ENCODE data around the gene PRKD2. TPM values are rescaled to one million over a fixed set of nuclear protein-coding genes. Genes with fewer than 3 reads are reported as not detected.

PRKD2 gene
- total RNA-seq, 1 donor from 2014 or later: 56.8 TPM

DNA sequence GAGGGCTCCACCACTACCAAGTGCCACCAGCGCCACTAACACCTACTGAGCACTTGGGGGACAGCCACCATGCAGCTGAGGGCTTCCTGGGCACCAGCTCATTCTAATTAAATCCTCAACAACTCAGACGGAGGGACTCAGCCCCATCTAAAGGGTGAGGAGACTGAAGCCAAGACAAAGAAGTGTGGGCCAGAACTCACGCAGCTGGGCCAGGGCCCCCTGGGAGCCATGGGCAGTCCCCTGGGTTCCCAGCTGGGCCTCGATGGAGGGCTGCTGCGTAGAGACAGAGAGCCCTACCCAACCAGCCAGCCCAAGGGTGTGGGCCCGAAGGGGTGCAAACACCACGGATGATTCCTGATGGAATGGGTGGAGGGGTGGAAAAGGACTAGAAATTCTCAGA lies 12.8 kb upstream of the PRKD2 start:
- Mint-ChIP-seq H3K9me3 (no peaks in the 10 kb centered on the region), H3K4me3 (no peak overlapping the region), H3K4me1 (ENCODE audit: unreplicated experiment) (peaks cover 22% of the 10 kb centered on the region), H3K27me3 (no peaks in the 10 kb centered on the region), H3K27ac (no peak overlapping the region), H3K36me3 (peaks cover 11% of the 10 kb centered on the region)
- DNase-seq (ENCODE audit: extremely low spot score, unreplicated experiment): no peak
- TF ChIP-seq, protein P1, sequence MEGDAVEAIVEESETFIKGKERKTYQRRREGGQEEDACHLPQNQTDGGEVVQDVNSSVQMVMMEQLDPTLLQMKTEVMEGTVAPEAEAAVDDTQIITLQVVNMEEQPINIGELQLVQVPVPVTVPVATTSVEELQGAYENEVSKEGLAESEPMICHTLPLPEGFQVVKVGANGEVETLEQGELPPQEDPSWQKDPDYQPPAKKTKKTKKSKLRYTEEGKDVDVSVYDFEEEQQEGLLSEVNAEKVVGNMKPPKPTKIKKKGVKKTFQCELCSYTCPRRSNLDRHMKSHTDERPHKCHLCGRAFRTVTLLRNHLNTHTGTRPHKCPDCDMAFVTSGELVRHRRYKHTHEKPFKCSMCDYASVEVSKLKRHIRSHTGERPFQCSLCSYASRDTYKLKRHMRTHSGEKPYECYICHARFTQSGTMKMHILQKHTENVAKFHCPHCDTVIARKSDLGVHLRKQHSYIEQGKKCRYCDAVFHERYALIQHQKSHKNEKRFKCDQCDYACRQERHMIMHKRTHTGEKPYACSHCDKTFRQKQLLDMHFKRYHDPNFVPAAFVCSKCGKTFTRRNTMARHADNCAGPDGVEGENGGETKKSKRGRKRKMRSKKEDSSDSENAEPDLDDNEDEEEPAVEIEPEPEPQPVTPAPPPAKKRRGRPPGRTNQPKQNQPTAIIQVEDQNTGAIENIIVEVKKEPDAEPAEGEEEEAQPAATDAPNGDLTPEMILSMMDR (conservative IDR thresholded peaks at IDR 0.05): no peak

DNA sequence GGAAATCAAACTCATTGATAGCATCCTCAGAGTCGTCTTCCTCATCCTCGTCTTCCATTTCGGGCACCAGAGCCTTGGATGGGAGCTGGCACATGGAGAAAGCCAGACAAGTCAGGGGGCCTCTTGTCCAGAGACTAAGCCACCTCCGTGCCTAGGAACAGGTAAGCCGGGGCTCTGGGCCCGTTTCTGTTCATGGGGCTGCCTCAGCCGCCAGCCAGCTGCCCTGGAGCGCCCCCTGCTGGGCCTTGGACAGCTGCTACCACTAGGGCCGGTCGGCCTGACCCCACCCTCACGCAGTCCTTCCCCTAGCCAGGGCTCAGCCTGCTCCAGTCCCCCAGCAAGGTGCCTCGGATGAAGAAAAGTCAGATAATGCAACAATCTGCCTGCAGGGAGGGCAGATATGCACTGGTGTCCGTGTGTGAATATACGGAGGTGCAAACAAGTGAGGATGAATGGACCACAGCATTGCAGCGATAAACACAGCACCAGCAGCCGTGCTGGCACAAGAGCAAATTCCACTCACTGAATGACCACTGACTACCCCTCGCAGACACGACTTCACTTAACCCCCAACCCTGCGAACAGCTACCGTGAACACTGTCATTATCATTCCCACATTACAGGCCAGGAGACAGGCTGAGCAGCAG lies 11.9 kb upstream of the PRKD2 start:
- H3K36me3 Mint-ChIP-seq: peaks cover 8% of the 10 kb centered on the region
- no peaks in the 10 kb centered on the region for H3K9me3 Mint-ChIP-seq
- H3K27ac Mint-ChIP-seq: no peak overlapping the region

DNA sequence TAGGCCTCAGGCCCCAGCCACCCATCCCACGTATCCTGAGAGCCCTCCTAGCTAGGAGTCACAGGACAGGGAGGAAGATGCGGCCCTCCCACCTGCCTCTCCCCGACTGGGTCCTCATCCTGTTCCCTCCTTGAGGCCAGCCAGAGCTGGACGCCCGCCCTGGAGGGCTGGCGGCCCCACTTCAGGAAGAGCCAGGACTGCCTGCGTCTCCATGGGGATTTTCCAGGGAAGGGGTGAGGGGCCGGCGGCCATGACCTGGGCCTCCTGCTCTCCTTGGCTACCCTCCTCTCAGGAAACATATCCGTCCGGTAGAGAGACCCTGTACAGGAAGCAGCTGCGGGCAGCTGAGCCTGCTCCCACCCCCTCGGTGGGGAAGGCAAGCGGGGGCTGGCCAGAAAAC lies 11.3 kb upstream of the PRKD2 start:
- TF ChIP-seq, protein P1 (conservative IDR thresholded peaks at IDR 0.05): no peak
- Mint-ChIP-seq H3K4me3 (no peak overlapping the region), H3K36me3 (peaks cover 8% of the 10 kb centered on the region), H3K4me1 (ENCODE audit: unreplicated experiment) (peaks cover 22% of the 10 kb centered on the region), H3K9me3 (no peaks in the 10 kb centered on the region), H3K27me3 (no peaks in the 10 kb centered on the region), H3K27ac (no peak overlapping the region)
- no peak for DNase-seq (ENCODE audit: extremely low spot score, unreplicated experiment)

More for the DNA sequence above, 11.9 kb upstream of the PRKD2 start:
- Mint-ChIP-seq H3K4me1 (ENCODE audit: unreplicated experiment) (peaks cover 22% of the 10 kb centered on the region), H3K27me3 (no peaks in the 10 kb centered on the region), H3K4me3 (peak overlapping the region; percentile 34)
- no peak for DNase-seq (ENCODE audit: extremely low spot score, unreplicated experiment)
- TF ChIP-seq, protein P1 (conservative IDR thresholded peaks at IDR 0.05): peak; percentile 93

DNA sequence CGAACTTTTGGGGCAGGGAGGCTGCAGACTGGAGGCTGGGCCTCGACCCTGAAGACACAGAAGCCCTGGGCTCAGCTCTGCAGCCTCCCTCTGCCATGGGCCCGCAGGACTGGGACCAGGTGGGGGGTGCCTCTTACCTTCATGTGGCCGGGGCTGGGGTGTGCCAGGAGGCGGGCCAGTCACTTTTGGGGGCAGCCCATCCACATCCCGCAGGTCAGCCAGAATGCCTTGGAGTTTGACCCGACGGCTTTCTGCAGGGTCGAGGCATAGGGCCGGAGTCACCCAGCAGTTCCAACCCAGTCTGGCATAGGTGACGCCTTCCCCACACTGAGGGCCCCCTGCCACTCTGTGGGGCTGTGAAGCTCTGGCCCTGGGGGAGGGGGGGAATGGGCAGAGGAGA lies 10.8 kb upstream of the PRKD2 start:
- Mint-ChIP-seq H3K27me3 (no peaks in the 10 kb centered on the region), H3K4me3 (no peak overlapping the region), H3K4me1 (ENCODE audit: unreplicated experiment) (peaks cover 22% of the 10 kb centered on the region), H3K27ac (no peak overlapping the region), H3K9me3 (no peaks in the 10 kb centered on the region), H3K36me3 (peaks cover 8% of the 10 kb centered on the region)
- DNase-seq (ENCODE audit: extremely low spot score, unreplicated experiment): no peak
- TF ChIP-seq, protein P1 (conservative IDR thresholded peaks at IDR 0.05): no peak

DNA sequence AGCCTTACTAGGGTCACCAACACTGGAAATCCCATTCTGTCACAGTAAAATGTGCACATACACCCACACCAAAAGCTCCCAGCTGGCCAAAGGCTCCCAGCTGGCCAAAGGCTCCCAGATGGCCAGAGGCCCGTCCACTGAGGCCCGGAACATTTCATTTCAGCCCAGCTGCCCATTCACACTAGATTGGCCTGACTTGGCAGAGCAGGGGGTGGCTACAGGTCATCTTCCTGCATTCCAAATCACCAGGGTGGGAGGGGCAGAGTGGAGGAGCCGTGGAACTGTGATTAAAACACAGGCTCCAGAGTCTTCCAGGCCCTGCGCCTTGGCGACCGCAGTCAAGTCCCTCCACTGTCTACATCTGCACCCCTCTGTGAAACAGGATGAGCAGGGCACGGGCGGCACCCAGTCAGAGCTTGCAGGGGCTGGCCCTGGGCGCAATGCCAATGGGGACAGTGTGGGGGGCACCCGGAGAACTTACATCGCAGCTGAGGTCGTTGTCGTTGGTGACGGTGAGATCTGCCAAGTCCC lies 10.1 kb upstream of the PRKD2 start:
- TF ChIP-seq, protein P1 (conservative IDR thresholded peaks at IDR 0.05): no peak
- H3K9me3 Mint-ChIP-seq: no peaks in the 10 kb centered on the region
- no peaks in the 10 kb centered on the region for H3K27me3 Mint-ChIP-seq
- no peak overlapping the region for H3K4me3 Mint-ChIP-seq
- no peak for DNase-seq (ENCODE audit: extremely low spot score, unreplicated experiment)
- peaks cover 19% of the 10 kb centered on the region for H3K4me1 Mint-ChIP-seq (ENCODE audit: unreplicated experiment)
- no peak overlapping the region for H3K27ac Mint-ChIP-seq
- H3K36me3 Mint-ChIP-seq: peaks cover 10% of the 10 kb centered on the region

All from type B pancreatic cell (in vitro differentiated cells).